ENCODE measurements around the gene TRERF1. TPM values are rescaled to one million over a fixed set of nuclear protein-coding genes. Genes with fewer than 3 reads are reported as not detected.

Gene TRERF1
- total and polyA plus RNA-seq, 2 experiments from 2014 or later = 6.4 to 8.7 TPM

GRCh38 chr6:42349753-42350511 is 101.8 kb downstream of the TRERF1 start:
- Histone ChIP-seq H3K4me3 (no peak overlapping the region), H3K27me3 (no peaks in the 10 kb centered on the region), H3K36me3 (no peaks in the 10 kb centered on the region), H3K4me1 (ENCODE audit: low read depth) (no peaks in the 10 kb centered on the region), H3K9me3 (ENCODE audit: low read depth) (no peaks in the 10 kb centered on the region), H3K27ac (no peak overlapping the region)
- DNase-seq (ENCODE audit: low read depth in 1 of 2, low spot score in 1 of 2) = no peak
- no peak for TF ChIP-seq CTCF (IDR thresholded peaks at IDR 0.05; ENCODE audit: low read depth, low read length)

- no peaks in the 10 kb centered on the region for H3K9me3 ChIP-seq (ENCODE audit: low read depth)
- DNase-seq (ENCODE audit: low read depth in 1 of 2, low spot score in 1 of 2) = no peak
- no peaks in the 10 kb centered on the region for H3K36me3 ChIP-seq
- H3K4me1 ChIP-seq (ENCODE audit: low read depth) = no peaks in the 10 kb centered on the region
- H3K4me3 ChIP-seq = no peak overlapping the region
- H3K27ac ChIP-seq = no peak overlapping the region
- TF ChIP-seq CTCF (IDR thresholded peaks at IDR 0.05; ENCODE audit: low read depth, low read length) = no peak
- no peaks in the 10 kb centered on the region for H3K27me3 ChIP-seq
These were observed 104.3 kb downstream of the TRERF1 start for GRCh38 chr6:42347456-42347855.

- Histone ChIP-seq H3K36me3 (no peaks in the 10 kb centered on the region), H3K9me3 (ENCODE audit: low read depth) (no peaks in the 10 kb centered on the region), H3K27ac (no peak overlapping the region), H3K4me3 (no peak overlapping the region), H3K4me1 (ENCODE audit: low read depth) (no peaks in the 10 kb centered on the region), H3K27me3 (no peaks in the 10 kb centered on the region)
- no peak for DNase-seq (ENCODE audit: low read depth in 1 of 2, low spot score in 1 of 2)
- TF ChIP-seq CTCF (IDR thresholded peaks at IDR 0.05; ENCODE audit: low read depth, low read length) = no peak
These were observed 105.9 kb downstream of the TRERF1 start for GRCh38 chr6:42345696-42346416.

GRCh38 chr6:42344756-42345155 is 107.0 kb downstream of the TRERF1 start:
- no peak overlapping the region for H3K4me3 ChIP-seq
- no peak for DNase-seq (ENCODE audit: low read depth in 1 of 2, low spot score in 1 of 2)

More at GRCh38 chr6:42344756-42345155, 107.0 kb downstream of the TRERF1 start:
- no peaks in the 10 kb centered on the region for H3K4me1 ChIP-seq (ENCODE audit: low read depth)
- no peaks in the 10 kb centered on the region for H3K27me3 ChIP-seq
- H3K36me3 ChIP-seq = no peaks in the 10 kb centered on the region
- no peak overlapping the region for H3K27ac ChIP-seq
- no peaks in the 10 kb centered on the region for H3K9me3 ChIP-seq (ENCODE audit: low read depth)
- TF ChIP-seq CTCF (IDR thresholded peaks at IDR 0.05; ENCODE audit: low read depth, low read length) = no peak

Data from cardiac muscle cell (in vitro differentiated cells and primary cell).